Breast epithelium (tissue), 3 donors: Measurements from ENCODE around the gene TMEM132D.

ENCODE experiments used
- POLR2A ChIP-seq: fragments of 450-650 bp; IDR thresholded peaks from one replicate; pipeline ENCODE4 v1.6.1; 2016; ENCODE audit warnings: antibody characterized with exemption, mild to moderate bottlenecking, moderate library complexity
- POLR2AphosphoS5 ChIP-seq, 3 donors: sonication (generic); formaldehyde crosslinking; IDR thresholded peaks; one replicate each; pipeline ENCODE4 v1.6.1; 2017; ENCODE audit warnings: antibody characterized with exemption in 3 of 3
- TF ChIP-seq, protein P1 (sequence below), 3 donors: fragments of 450-650 bp; IDR thresholded peaks; one replicate each; pipeline ENCODE4 v1.5.1; 2016 to 2017; ENCODE audit warnings: antibody characterized with exemption in 3 of 3, mild to moderate bottlenecking in 3 of 3, moderate library complexity in 3 of 3

DNA sequence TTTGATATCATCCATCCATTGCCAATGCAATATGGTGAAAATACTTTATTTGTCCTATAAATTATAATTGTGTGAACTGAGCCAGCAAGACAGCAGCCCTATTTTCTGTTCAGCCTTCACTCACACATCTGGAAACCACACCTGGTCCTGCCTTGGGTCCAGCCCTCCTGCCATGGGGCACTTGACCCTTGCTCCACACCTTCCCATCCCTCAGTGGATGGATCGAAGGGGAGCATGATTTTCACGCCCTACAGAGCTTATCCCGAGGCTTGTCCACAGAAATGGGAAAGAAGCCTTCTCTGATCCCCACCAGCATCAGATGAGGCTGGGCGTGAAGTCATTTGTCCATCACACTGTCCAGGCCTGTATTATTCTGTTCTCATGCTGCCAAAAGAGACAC lies 10.1 kb downstream of the TMEM132D start:
- TF ChIP-seq, protein P1, sequence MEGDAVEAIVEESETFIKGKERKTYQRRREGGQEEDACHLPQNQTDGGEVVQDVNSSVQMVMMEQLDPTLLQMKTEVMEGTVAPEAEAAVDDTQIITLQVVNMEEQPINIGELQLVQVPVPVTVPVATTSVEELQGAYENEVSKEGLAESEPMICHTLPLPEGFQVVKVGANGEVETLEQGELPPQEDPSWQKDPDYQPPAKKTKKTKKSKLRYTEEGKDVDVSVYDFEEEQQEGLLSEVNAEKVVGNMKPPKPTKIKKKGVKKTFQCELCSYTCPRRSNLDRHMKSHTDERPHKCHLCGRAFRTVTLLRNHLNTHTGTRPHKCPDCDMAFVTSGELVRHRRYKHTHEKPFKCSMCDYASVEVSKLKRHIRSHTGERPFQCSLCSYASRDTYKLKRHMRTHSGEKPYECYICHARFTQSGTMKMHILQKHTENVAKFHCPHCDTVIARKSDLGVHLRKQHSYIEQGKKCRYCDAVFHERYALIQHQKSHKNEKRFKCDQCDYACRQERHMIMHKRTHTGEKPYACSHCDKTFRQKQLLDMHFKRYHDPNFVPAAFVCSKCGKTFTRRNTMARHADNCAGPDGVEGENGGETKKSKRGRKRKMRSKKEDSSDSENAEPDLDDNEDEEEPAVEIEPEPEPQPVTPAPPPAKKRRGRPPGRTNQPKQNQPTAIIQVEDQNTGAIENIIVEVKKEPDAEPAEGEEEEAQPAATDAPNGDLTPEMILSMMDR (IDR thresholded peaks at IDR 0.05) = no peak
- no peak for TF ChIP-seq POLR2A
- no peak for TF ChIP-seq POLR2AphosphoS5 (IDR thresholded peaks at IDR 0.05)
